HG02840 (cell line): ENCODE data around the gene SHCBP1.
A peak's percentile ranks its signal among the peaks of the same experiment; 100 is the strongest.
"Not testable (repeated sequence)": the region's sequence is repeated elsewhere in the genome, so short reads cannot be mapped to it uniquely, and the experiment has no call there.

ENCODE experiments used
- ATAC-seq: cut with Tn5 transposase; IDR thresholded peaks from one replicate; pipeline ENCODE4 v1.9.1; 2021; ENCODE audit warnings: mild to moderate bottlenecking, moderate library complexity, moderate number of reproducible peaks; ENCODE audit not compliant: unreplicated experiment, low FRiP score

SHCBP1 gene

GRCh38 chr16:46621006-46621933 lies at the start of gene SHCBP1:
Gene SHCBP1 (minus strand): TSS chr16:46621379. CDS start chr16:46621359, 20 bp downstream.
- ATAC-seq = peak; percentile 92

DNA sequence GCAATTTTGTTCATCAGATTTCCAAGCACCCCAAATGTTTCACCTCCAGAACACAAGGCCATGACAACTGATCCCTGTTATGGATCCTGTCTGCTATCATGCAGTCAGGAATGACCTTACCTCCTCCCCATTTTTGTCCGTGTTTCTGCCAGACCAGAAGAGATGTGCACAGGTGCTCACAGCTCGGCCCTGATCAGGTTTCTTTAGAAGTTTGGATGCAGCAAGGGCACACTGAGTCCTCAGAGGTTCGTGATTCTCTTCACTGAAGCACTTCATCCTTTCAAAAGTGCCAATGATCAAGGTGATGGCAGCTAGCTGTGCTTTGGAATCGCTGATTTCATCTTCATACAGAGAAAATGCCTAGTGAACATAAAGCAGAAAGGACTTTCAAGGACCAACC lies 40.9 kb upstream of the SHCBP1 start:
- no peak for ATAC-seq

- peak; percentile 72 for ATAC-seq
Measured at GRCh38 chr16:46658925-46659324, 37.7 kb upstream of the SHCBP1 start.

DNA sequence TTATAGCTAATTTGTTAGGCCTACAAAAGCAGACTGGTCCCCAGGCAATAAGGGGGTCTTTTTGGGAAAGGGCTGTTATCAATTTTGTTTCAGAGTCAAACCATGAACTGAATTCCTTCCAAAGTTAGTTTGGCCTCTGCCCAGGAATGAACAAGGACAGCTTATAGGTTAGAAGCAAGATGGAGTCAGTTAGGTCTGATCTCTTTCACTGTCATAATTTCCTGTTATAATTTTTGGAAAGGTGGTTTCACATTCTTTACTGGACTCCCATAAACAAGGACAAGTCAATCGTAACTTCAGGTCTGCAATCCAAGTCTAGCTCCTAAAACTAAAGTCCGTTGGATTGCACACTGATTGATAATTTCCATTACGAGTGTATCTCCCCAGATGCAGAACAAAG lies 30.1 kb upstream of the SHCBP1 start:
- no peak for ATAC-seq

DNA sequence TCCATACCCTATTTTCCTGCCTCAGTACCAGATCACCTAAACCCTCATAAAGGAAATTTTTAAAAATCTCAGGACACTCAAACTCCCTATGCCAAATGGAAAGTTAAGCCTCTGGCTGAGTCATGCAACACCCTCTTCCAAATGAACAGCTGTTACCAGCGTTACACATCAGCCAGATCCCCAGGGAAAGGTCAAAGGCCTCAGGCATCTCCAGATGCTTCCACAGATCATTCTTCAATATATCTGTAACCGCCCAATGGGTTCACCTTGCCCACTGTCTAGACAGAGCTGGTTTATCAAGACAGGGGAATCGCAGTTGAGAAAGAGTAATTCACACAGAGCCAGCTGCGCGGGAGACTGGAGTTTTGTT lies 29.1 kb upstream of the SHCBP1 start:
- ATAC-seq = no peak

DNA sequence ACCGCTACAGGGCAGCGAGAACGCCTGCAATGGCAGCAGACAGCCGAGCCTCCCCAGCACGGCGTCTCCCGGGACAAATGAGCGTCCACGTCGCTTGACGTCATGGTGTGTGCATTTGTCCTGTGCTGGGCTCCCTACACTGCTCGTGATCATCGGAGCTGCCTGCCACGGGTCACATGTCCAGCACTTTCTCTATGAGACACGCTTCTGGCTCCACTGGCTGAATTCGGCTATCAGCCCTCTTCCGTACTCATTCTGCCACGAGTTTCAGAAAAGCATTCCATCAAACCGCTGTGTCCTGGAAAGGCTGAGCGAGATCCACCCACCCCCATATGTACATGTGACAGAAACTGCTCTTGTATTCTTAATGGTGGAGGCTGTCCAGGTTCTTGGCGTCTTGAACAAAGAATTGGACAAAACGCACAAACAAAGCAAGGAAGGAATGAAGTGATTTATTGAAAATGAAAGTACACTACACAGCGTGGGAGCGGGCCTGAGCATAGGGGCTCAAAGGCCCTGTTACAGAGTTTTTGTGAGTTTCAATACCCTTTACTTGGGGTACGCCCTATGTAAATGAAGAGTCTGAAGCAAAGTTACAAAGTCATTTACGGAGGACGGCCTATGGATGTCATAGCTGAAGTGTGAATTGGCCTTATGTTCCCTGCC lies 28.5 kb upstream of the SHCBP1 start:
- no peak for ATAC-seq

DNA sequence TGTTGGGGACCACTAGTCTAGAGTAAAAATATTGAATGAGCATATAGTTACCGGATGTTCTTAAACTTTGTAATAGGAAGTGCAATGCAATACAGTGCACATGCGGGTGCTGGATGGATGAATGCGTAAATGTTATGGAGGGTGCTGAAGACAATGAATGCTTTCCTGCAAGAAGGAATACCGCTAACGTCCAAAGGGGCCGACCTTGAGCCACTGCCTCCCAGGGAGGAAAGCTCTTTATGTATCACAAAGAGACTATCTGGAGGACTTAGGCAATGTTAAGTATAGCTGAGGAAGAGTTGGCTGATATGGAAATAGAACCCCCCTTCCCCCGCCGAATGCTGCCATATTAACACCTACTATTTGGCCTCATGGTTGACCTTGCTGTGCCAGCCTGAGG lies 27.5 kb upstream of the SHCBP1 start:
- no peak for ATAC-seq

GRCh38 chr16:46638947-46639925 lies 18.1 kb upstream of the SHCBP1 start:
- no peak for ATAC-seq

- ATAC-seq = no peak
Measured at GRCh38 chr16:46632778-46633733, 11.9 kb upstream of the SHCBP1 start.

DNA sequence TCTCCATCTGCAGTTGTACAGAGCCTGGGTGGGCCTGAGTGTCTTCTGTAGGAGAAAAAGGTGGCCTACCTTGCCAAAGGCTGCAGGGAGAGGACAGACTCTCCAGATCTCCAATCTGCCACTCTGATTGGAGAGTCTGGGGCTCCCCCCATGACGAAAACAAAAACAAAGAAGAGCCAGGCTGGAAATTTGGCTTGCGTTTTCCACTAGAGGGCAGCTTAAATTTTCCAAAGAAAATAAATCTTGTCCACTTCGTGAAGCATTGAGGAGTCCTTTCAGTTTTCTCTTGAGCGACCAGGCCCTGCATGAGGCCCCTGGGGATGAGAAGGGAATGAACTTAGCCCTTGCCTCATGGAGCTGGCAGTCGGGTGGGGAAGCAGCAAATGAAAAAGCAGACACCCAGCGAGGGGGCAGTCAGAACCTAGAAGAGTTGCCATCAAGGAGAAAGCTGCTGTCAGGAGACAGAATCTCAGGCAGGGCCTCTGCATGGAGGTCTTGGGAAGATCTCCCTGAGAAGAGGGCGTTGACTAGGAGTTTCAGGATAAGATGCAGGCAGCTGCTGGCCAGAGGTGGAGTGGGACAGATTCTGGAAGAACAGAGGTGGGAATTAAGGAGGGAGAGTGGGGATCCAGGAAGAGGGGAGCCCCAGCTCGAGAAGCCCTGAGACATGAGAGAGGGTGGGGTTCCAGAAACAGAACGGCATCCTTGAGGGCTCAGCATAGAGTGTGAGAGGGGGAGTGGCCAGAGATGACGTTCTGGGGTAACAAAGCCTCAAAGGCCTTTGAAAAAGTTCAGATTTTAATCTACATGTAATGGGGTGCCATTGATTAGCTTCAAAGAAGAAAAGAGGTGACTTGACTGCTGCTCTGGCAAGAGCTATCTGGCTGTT lies 8.4 kb upstream of the SHCBP1 start:
- ATAC-seq = no peak

- no peak for ATAC-seq
Measured at GRCh38 chr16:46627746-46628145, 6.6 kb upstream of the SHCBP1 start.

- ATAC-seq = not testable (repeated sequence)
Measured at GRCh38 chr16:46626681-46627080, 5.5 kb upstream of the SHCBP1 start.

DNA sequence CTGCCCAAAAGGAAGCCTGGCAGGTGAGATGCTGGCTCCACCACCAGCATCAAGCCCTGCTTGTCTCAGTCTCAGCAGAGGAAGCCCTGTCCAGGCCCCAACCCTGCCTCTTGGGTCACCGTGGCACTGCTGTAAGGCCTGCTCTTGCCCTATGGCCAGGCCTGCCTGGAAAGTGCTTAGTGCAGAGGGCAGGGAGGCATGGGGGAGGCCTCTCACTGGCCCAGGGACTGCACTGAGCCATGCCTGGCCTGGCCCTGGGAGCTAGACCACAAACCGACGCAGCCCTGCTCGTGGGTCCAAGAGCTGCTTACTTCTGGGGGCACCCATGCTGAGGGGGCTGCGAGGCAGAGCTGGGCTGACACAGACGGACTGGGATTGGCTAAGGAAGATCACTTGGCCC lies 3.7 kb upstream of the SHCBP1 start:
- ATAC-seq = not testable (repeated sequence)

DNA sequence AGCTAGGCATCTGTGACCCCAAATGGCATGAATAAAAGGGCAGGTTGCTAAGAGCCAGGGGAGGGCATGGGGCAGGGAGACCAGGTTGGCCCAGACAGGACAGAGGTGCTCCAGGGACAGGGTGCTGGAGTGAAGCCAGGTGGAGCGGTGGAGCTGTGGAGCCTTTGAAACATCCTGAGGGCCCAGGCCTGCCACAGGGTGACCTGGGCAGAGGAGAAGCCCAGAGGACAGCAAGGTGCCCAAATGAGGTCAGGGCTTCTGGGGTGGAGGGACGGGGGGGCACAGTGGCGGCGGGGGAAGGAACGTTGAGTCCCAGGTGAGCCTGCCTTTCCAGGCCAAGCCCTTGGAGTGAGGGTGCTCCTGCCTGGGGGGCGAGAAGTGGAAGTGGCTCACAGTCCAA lies 2.5 kb upstream of the SHCBP1 start:
- ATAC-seq = not testable (repeated sequence)

- not testable (repeated sequence) for ATAC-seq
Measured at GRCh38 chr16:46623246-46623645, 2.1 kb upstream of the SHCBP1 start.

DNA sequence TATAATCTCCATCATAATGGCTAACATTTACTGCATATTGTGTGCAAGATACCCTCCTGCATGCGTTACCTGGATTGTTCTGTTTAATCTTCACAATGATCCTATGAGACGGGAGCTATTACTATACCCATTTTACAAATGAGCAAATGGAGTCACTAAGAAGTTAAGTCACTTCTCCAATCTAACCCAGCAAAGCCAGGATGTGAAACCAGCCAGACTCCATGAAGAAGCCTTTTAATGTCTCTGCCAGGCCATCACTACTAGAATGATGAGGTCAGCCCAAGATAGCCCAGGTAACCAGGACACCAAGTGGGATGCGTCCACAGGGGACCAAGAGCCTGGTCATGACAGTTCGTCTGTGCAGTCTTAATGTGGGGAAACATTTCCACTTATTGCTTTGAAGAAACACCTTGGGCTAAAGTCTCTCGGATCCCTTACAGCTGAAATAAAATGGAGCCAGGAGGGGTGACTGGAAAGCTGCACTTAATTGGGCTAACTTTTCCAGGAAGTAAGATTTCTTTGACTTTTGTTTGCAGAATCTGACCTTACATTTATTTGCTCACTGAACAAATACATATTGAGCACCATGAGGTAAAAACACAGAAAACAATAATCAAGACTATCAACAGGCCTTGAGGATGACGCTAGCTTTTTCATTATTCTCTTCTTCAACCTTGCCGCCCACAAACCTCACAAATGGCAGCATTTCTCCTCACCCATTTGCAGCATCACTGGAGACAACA lies 926 bp upstream of the SHCBP1 start:
- no peak for ATAC-seq

DNA sequence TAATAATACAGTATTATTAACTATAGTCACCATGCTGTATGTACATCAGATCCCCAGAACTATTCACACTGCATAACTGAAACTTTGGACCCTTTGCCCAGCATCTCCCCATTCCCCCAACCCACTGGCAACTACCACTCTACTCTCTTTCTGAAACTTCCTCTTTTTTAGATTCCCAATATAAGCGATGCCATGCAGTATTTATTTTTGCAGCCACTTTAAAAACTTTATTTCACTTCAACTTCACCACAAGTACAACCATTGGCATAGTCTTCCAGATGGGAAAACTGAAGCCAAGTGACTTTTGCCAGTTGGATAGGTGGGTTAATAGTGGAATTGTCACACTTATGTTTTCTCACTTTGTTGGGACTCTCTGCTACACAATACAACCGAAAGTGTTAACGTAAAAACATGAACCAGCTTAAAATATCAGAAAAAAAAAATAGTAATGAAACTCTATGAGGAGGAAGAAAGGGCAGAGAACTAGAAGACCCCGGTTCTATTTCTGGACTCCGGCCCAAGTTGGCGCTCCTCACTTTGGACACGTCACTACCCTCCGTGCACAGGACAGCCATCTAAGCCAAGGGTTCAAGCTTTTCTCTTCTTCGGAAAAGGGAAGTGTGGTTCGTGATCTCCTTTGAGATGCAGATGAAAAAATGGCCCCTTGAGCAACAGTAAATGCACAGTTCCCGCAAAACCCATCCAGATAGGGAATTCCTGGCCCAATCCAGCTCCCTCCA lies 743 bp downstream of the SHCBP1 start:
- no peak for ATAC-seq
